HCT116 (cell line): Measurements from ENCODE around the gene AMHR2. TPM values are rescaled to one million over a fixed set of nuclear protein-coding genes. Genes with fewer than 3 reads are reported as not detected.

Experiments
- ATAC-seq: fragments of 200-7000 bp; cut with Tn5 transposase; 2 replicates; pipeline ENCODE4 v1.9.1; 2020; ENCODE audit warnings: mild to moderate bottlenecking, moderate library complexity
- BruUV-seq: library from RNA; stranded (reverse); fragments of 400-500 nt; replicated peaks from 2 replicates; lab custom pipeline; 2021; lab: Mats Ljungman, UMichigan
- CTCF ChIA-PET: fragments of 300-600 bp; sonication (Branson Sonifier 250); formaldehyde crosslinking; loops from one replicate; lab custom pipeline; 2021; ENCODE audit warnings: antibody characterized with exemption; lab: Charles Lee
- POLR2A ChIA-PET: fragments of 300-600, 350-600 bp; sonication (Branson Sonifier 250); formaldehyde crosslinking; loops from one replicate; lab custom pipeline; 2021; ENCODE audit warnings: antibody characterized with exemption; lab: Charles Lee
- RAD21 ChIA-PET, 2 experiments: fragments of 300-600 bp; sonication (Branson Sonifier 250); formaldehyde crosslinking; loops; one replicate each; lab custom pipeline; 2023; ENCODE audit warnings: low total read pairs in 2 of 2; ENCODE audit not compliant: uncharacterized antibody in 2 of 2, unreplicated experiment in 2 of 2, low non-redundant PET in 1 of 2; lab: Charles Lee
- DNase-seq: peaks from one replicate; pipeline ENCODE4 v3.0.0-alpha.2; 2010; ENCODE audit warnings: low read depth, low spot score
- H2AFZ ChIP-seq: fragments of 200-600 bp; shearing (Covaris generic), sonication (generic); 2 replicates; pipeline ENCODE4 v1.6.1; 2017; ENCODE audit warnings: low read depth, mixed run types, mixed read lengths, antibody characterized with exemption, low read length; ENCODE audit not compliant: poor library complexity, severe bottlenecking
- H3K27ac ChIP-seq: 2 replicates; pipeline ENCODE4 v1.5.1; 2012; ENCODE audit warnings: low read depth, low read length
- H3K27me3 ChIP-seq: fragments of 200-600 bp; sonication (generic); 2 replicates; pipeline ENCODE4 v1.6.1; 2016; ENCODE audit warnings: mixed run types, low read length, mixed read lengths; ENCODE audit not compliant: insufficient read depth
- H3K36me3 ChIP-seq, 2 experiments: fragments of 200-500 bp in 1 of 2; fragments of 200-600 bp in 1 of 2; sonication (Bioruptor generic) in 1 of 2; sonication (generic) in 1 of 2; 2 replicates each; pipeline versions ENCODE4 v1.5.1 to v1.6.1; 2014 to 2016; ENCODE audit warnings: low read length in 2 of 2, inconsistent platforms in 1 of 2, mixed read lengths in 1 of 2, mixed run types in 1 of 2; ENCODE audit not compliant: insufficient read depth in 2 of 2, control insufficient read depth in 1 of 2
- H3K4me1 ChIP-seq, 2 experiments: fragments of 200-600 bp in 1 of 2; sonication (generic) in 1 of 2; 2 replicates each; pipeline versions ENCODE4 v1.5.1 to v1.6.1; 2012 to 2017; ENCODE audit warnings: low read length in 2 of 2, inconsistent platforms in 1 of 2, mild to moderate bottlenecking in 1 of 2, mixed read lengths in 1 of 2, mixed run types in 1 of 2, moderate library complexity in 1 of 2; ENCODE audit not compliant: insufficient read depth in 2 of 2, control insufficient read depth in 1 of 2
- H3K4me2 ChIP-seq: fragments of 200-600 bp; sonication (generic); 2 replicates; pipeline ENCODE4 v1.6.1; 2017; ENCODE audit warnings: mixed run types, low read length, mixed read lengths
- H3K4me3 ChIP-seq, 2 experiments: fragments of 200-600 bp in 1 of 2; sonication (generic) in 1 of 2; replicated peaks in 1 of 2; 2 replicates each; pipeline ENCODE4 v1.5.1; 2011 to 2016; ENCODE audit warnings: low read length in 2 of 2, control low read depth in 1 of 2, low read depth in 1 of 2, mild to moderate bottlenecking in 1 of 2, mixed read lengths in 1 of 2, mixed run types in 1 of 2
- H3K79me2 ChIP-seq: fragments of 200-600 bp; sonication (generic); 2 replicates; pipeline ENCODE4 v1.6.1; 2017; ENCODE audit warnings: mild to moderate bottlenecking, mixed run types, low read length, moderate library complexity, mixed read lengths; ENCODE audit not compliant: insufficient read depth
- H3K9ac ChIP-seq: fragments of 200-600 bp; sonication (generic); 2 replicates; pipeline ENCODE4 v1.6.1; 2016; ENCODE audit warnings: low read length, mixed read lengths
- H3K9me2 ChIP-seq: fragments of 200-600 bp; sonication (generic), shearing (Covaris generic); 2 replicates; pipeline ENCODE4 v1.6.1; 2017; ENCODE audit warnings: mixed run types, mild to moderate bottlenecking, moderate library complexity; ENCODE audit not compliant: insufficient read depth
- H3K9me3 ChIP-seq, 2 experiments: fragments of 200-500 bp in 1 of 2; fragments of 200-600 bp in 1 of 2; sonication (Bioruptor generic) in 1 of 2; sonication (generic) in 1 of 2; 2 replicates each; pipeline ENCODE4 v1.6.1; 2014 to 2017; ENCODE audit warnings: low read length in 2 of 2, mixed read lengths in 2 of 2, inconsistent platforms in 1 of 2, low read depth in 1 of 2, mild to moderate bottlenecking in 1 of 2, mixed run types in 1 of 2, moderate library complexity in 1 of 2; ENCODE audit not compliant: control insufficient read depth in 1 of 2, insufficient read depth in 1 of 2
- H4K20me1 ChIP-seq: fragments of 200-600 bp; sonication (generic), shearing (Covaris generic); 2 replicates; pipeline ENCODE4 v1.6.1; 2017; ENCODE audit warnings: mixed run types, mild to moderate bottlenecking, moderate library complexity; ENCODE audit not compliant: insufficient read depth
- ATF3 ChIP-seq: IDR thresholded peaks from 2 replicates; pipeline ENCODE4 v1.6.1; 2012
- CBX3 ChIP-seq: IDR thresholded peaks from 2 replicates; pipeline ENCODE4 v1.6.1; 2012; ENCODE audit warnings: low read depth
- CEBPB ChIP-seq: IDR thresholded peaks from 2 replicates; pipeline ENCODE4 v1.6.1; 2012; ENCODE audit warnings: low read depth
- CTCF ChIP-seq, 3 experiments: fragments of 200-600 bp in 1 of 3; sonication (generic) in 1 of 3; IDR thresholded peaks in 2 of 3; conservative IDR thresholded peaks in 1 of 3; 2 replicates each; pipeline ENCODE4 v1.5.1; 2012 to 2017; ENCODE audit warnings: low read depth in 2 of 3, low read length in 2 of 3, antibody characterized with exemption in 1 of 3, borderline replicate concordance in 1 of 3, control low read depth in 1 of 3, mild to moderate bottlenecking in 1 of 3, mixed read lengths in 1 of 3, mixed run types in 1 of 3, moderate library complexity in 1 of 3; ENCODE audit not compliant: insufficient read depth in 1 of 3
- ELF1 ChIP-seq: IDR thresholded peaks from 2 replicates; pipeline ENCODE4 v1.6.1; 2012; ENCODE audit warnings: low read depth, borderline replicate concordance
- EZH2 ChIP-seq: fragments of 200-600 bp; sonication (generic); IDR thresholded peaks from 2 replicates; pipeline ENCODE4 v1.6.1; 2017; ENCODE audit warnings: antibody characterized with exemption, mixed run types
- MAX ChIP-seq: IDR thresholded peaks from 2 replicates; pipeline ENCODE4 v1.6.1; 2012
- POLR2A ChIP-seq: IDR thresholded peaks from 2 replicates; pipeline ENCODE4 v1.7.0; 2011; ENCODE audit warnings: borderline replicate concordance; ENCODE audit not compliant: insufficient read depth, insufficient read length; ENCODE audit errors: extremely low read depth
- POLR2AphosphoS5 ChIP-seq: IDR thresholded peaks from 2 replicates; pipeline ENCODE4 v1.6.1; 2011; ENCODE audit warnings: mild to moderate bottlenecking, low read depth, low read length, moderate library complexity
- RAD21 ChIP-seq: IDR thresholded peaks from 2 replicates; pipeline ENCODE4 v1.6.1; 2012; ENCODE audit warnings: low read depth, mild to moderate bottlenecking
- REST ChIP-seq: IDR thresholded peaks from 2 replicates; pipeline ENCODE4 v1.6.1; 2012; ENCODE audit warnings: low read depth
- SIN3A ChIP-seq: IDR thresholded peaks from 2 replicates; pipeline ENCODE4 v1.6.1; 2012; ENCODE audit warnings: low read depth
- SP1 ChIP-seq: IDR thresholded peaks from 2 replicates; pipeline ENCODE4 v1.6.1; 2012; ENCODE audit warnings: low read depth
- SRF ChIP-seq: IDR thresholded peaks from 2 replicates; pipeline ENCODE4 v1.6.1; 2012; ENCODE audit warnings: low read depth
- TCF7L2 ChIP-seq: IDR thresholded peaks from 2 replicates; pipeline ENCODE4 v1.7.0; 2011; ENCODE audit warnings: borderline replicate concordance, inconsistent platforms; ENCODE audit not compliant: insufficient read depth, insufficient read length; ENCODE audit errors: extremely low read depth
- YY1 ChIP-seq: IDR thresholded peaks from 2 replicates; pipeline ENCODE4 v1.6.1; 2011; ENCODE audit warnings: low read length, low read depth, moderate library complexity, mild to moderate bottlenecking; ENCODE audit not compliant: insufficient replicate concordance; ENCODE audit errors: extremely low read depth
- ZBTB33 ChIP-seq: IDR thresholded peaks from 2 replicates; pipeline ENCODE4 v1.6.1; 2011; ENCODE audit warnings: mild to moderate bottlenecking, low read length, moderate library complexity; ENCODE audit not compliant: insufficient replicate concordance; ENCODE audit errors: extremely low read depth
- ZFX ChIP-seq: fragments of 450-650 bp; IDR thresholded peaks from 2 replicates; pipeline ENCODE4 v1.6.1; 2017
- ZNF274 ChIP-seq: fragments of 200-500 bp; sonication (Bioruptor generic); IDR thresholded peaks from 2 replicates; pipeline ENCODE4 v1.6.1; 2014; ENCODE audit warnings: mild to moderate bottlenecking, low read depth, low read length, inconsistent platforms
- intact Hi-C: fragments of 100-400 bp; cut with micrococcal nuclease; formaldehyde crosslinking; loops from 2 replicates; pipeline ENCODE4 v1.10.0; 2022
- total RNA-seq: library from RNA; stranded (reverse); gene quantifications from one replicate; pipeline ENCODE4 v1.2.1, GENCODE V29; 2021; ENCODE audit not compliant: unreplicated experiment

Gene AMHR2
- total RNA-seq, 1 experiment from 2014 or later = not detected

GRCh38 chr12:53427905-53428594 is 4.4 kb downstream of the AMHR2 start:
- H3K4me1 ChIP-seq = peaks cover 5 to 20% of the 10 kb centered on the region in 2 experiments
- ATAC-seq (peak; percentile 96), DNase-seq (peak; percentile 80)
- no TSS peak for BruUV-seq
- H3K36me3 ChIP-seq = no peaks in the 10 kb centered on the region
- peak overlapping the region; percentile 50 for H3K4me2 ChIP-seq
- H3K27me3 ChIP-seq = no peaks in the 10 kb centered on the region
- no peaks in the 10 kb centered on the region for H3K79me2 ChIP-seq
- H3K9me2 ChIP-seq = no peaks in the 10 kb centered on the region
- peak overlapping the region; percentile 23 for H3K9ac ChIP-seq
- no peak overlapping the region for H2AFZ ChIP-seq
- H4K20me1 ChIP-seq = no peaks in the 10 kb centered on the region
- no peak overlapping the region for H3K27ac ChIP-seq
- ChIA-PET POLR2A (interaction anchor here (1.0 to 1.5 kb wide), 4 partner anchors 9 to 76 kb away, joined by 3 to 13 read pairs (median 4); partner anchors contain the start of genes PRR13 and SP1), RAD21 (no interaction called here), CTCF (interaction anchor here (1.3 to 1.8 kb wide), 2 partner anchors 76 to 107 kb away, joined by 6 to 7 read pairs; partner anchors contain the start of gene AAAS)
- intact Hi-C loops = no loop called here
- no peaks in the 10 kb centered on the region for H3K9me3 ChIP-seq
- H3K4me3 ChIP-seq = no peak overlapping the region
- peak; percentile 23 for TF ChIP-seq ZBTB33
- TF ChIP-seq REST = no peak
- TF ChIP-seq MAX = peak; percentile 93
- peak; percentile 89 for TF ChIP-seq CBX3
- no peak for TF ChIP-seq CTCF (IDR thresholded peaks at IDR 0.05 in 2 of 3, conservative IDR thresholded peaks at IDR 0.05 in 1 of 3; ENCODE audit: borderline replicate concordance in 1 of 3, insufficient read depth in 1 of 3, low read depth in 2 of 3, low read length in 2 of 3)
- no peak for TF ChIP-seq POLR2A
- TF ChIP-seq POLR2AphosphoS5 = peak; percentile 30; the same call in 1 of the 2 replicates
- TF ChIP-seq TCF7L2 = no peak
- TF ChIP-seq EZH2 = no peak
- TF ChIP-seq ZNF274 = no peak
- peak; percentile 73 for TF ChIP-seq SP1
- TF ChIP-seq YY1 = peak; percentile 26
- TF ChIP-seq ELF1 = no peak
- TF ChIP-seq RAD21 = no peak
- no peak for TF ChIP-seq ATF3
- TF ChIP-seq ZFX = no peak
- no peak for TF ChIP-seq CEBPB
- TF ChIP-seq SRF = no peak
- peak; percentile 63; the same call in 1 of the 2 replicates for TF ChIP-seq SIN3A
